HG02763 (cell line): ENCODE measurements around the gene RBM20.

ENCODE experiments used
- ATAC-seq: cut with Tn5 transposase; IDR thresholded peaks from one replicate; pipeline ENCODE4 v1.9.1; 2021; ENCODE audit warnings: mild to moderate bottlenecking, moderate library complexity; ENCODE audit not compliant: unreplicated experiment

The RBM20 gene

DNA sequence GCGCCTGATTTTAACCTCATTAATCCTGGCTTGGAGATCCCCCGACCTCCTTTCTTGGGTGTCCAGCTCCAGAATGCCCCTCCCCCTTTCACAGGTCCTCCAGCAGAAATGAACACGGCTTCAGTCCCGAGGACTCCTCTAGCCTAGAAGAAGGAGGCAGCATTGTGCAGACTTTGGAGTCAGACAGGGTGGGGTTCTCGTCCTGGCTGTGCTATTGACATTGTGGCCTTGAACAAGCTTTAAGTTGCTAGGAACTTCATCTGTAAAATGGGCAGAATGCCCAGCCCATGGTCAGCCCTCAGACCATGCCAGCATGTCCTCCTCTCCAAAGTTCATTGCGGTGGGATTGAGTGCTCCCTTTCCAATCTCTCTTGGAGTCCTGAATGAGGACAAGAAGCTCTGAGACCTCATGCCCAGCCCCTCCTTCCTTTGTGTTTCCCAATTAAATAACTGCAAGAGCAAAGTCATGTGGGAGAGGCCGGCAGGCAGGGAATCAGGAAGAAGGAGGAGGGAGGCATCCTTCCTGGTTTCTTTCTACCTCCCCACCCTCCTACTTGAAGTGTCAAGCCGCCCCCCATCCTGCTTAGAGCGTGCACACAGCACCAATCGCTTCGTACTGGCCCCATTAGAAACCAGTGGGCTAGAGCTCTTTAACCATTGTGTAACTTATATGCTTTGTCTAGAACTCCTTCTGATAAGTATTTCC, 86.4 kb downstream of the RBM20 start:
- ATAC-seq, result no peak

DNA sequence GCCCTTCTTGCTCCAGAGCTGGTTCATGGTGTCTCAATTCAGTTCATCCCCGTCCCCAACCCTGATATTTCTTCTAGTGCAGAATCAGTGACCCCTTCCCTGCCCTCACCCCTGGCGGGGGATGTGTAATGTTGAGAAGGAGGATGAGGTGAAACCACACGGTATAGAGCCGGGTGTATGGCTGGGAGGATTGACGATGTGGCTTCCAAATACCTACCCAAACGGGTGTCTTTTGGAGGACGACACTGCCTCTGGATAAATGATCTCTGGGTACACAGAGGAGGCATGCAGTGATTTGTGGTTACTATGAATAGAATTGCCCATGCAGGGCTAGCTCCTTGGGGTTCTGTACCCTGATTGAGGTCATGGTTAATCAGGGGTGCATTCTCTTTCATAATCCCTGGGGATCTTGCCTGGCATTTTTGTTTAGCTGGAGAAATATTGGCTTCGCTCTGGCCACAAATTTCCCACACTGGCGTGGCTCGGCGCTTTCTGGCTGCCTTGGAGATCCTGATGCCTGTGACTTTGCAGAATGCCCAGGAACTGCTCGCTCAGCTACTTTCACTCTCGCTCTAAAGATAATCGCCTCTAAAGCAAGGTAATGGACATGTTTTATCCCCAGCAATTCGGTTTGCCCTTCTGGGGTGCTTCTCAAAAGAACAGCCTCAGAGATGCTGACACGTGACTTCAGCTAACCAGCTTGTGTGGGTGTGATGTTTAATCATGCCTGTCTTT, 89.2 kb downstream of the RBM20 start:
- ATAC-seq, result no peak

DNA sequence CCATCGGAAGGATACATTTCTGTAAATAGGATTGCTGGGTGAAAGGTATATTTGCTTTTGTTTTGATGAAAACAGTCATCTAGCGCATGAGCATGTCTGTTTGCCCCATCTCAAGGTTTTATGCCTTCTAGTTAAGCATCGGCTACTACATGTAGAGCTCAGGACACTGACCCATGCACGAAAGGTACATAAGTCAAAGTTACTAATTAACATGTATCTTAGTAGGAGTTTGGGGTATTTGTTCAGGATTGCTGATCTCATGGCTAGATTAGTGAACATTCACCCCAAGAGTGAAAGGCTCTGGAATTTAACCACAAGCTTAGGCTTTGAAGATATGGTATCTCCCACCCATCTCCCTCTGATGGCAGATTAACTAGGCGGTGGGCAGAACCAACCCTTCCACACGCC, 91.5 kb downstream of the RBM20 start:
- no peak for ATAC-seq

DNA sequence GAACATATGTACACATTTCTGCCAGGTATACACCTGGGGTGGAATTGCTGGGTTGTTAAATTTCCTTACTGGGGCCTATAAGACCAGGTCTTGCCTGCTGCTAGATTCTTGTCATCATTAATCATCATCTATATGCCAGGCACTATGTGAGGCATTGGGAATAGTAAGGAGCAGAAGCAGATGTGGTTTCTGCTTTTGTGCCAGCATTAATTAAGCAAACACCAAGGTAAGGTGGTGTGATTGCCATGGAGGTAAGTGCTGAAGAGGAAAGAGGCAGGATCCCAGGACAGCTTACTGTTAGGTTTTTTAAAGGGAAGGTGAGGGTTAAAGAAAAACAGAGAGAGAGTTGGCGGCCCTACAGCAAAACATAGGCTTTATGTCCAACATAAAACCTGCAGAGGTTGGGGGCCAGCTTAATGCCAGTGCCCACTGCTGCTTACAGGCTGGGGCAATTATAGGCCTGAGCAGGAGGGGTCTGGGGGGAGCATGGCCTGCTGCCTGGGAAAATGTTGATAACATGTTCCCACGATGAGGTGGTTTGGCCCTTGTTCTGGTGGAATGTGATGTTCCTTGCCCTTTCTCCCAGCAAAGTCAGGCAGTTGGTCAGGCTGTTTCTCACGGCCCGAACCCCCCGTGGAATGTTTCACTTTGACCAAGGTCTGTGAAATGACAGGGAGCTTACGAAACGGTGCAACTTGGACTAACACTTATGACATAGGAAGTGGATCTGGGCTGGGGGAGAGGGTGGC, 93.9 kb downstream of the RBM20 start:
- ATAC-seq, result no peak

DNA sequence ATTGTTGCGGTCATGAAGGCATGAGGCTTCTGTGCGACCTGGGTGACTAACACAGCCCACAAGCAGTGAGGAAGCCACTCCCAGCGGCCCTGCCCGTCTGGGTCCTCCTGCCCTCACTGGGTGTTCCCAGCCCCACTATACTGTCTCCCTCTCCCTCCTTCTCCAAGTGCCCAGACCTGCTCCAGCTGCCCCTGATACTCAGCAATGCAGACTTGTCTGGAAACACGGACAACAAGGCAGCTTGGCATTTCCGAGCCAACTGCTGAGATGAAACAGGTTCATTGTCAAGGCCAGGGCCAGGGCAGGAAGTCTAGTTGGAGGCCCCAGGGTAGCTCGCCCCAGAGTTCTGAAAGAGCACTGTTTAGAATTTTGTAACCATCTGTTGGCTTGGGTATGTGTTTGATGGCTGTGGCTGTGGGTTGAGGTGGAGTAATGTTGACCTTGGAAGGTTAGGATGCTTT, 95.7 kb downstream of the RBM20 start:
- no peak for ATAC-seq

DNA sequence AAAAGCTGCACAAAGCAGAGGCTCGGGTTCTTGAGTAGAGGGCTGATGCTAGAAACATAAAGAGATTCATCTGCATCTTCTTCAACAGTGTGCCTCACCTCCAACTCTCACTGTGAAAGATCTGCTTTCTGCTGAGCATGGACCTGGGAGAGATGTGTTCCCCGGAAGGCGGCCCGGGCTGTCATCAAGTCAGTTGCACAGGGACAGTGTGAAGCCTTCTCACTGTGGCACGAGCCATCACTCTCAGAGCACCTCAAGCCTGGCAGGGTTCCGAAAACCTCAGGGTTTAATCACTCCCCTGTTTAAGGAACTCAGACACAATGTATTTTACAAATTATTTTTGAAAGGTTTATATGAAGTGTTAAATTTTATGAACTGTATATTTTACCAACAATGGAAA, 98.7 kb downstream of the RBM20 start:
- ATAC-seq, result no peak

DNA sequence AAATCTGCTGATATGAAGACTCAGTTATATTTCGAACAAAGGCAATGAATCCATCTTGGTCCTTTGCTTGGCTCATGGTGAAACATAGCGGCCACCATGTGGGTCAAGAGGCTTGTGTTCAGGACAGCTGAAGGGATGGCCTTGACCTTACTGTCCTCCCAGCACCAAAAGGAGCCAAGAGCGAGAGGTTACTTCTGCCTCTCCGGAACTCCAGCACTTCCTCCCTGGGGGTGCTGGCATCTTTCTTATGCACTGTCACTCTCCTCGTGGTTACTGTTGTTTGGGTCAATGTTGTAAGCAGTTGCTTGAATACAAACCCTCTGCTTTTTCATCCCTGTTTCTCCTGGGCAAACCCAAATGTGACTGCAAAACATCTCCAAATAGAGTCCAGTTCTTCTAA, 100.6 kb downstream of the RBM20 start:
- ATAC-seq, result no peak

DNA sequence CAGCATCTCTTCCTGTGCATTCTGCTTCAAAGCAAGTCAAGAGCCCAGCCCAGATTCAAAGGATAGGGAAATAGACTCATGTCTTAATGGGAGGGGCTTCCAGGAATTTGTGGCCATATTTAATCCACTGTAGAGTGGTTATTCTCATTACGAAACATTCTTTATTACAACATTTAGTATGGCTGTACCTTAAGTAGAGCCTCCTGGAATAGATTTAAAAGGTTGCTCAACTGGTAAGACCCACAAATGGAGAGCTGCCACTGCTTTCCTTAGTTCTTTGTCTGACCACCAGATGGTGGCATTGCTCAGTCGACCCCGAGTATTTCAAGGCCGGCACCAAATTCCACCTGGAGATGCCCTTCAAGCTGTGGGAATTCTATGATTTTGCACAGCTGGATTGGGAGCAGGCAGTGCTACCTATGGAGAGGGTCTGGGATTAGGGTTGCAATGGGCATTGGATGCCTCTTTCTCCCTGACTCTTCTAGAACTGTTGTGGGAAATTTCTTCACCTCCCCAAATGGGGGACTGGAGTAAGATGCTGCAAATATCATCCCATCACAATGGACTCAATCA, 102.2 kb downstream of the RBM20 start:
- no peak for ATAC-seq

DNA sequence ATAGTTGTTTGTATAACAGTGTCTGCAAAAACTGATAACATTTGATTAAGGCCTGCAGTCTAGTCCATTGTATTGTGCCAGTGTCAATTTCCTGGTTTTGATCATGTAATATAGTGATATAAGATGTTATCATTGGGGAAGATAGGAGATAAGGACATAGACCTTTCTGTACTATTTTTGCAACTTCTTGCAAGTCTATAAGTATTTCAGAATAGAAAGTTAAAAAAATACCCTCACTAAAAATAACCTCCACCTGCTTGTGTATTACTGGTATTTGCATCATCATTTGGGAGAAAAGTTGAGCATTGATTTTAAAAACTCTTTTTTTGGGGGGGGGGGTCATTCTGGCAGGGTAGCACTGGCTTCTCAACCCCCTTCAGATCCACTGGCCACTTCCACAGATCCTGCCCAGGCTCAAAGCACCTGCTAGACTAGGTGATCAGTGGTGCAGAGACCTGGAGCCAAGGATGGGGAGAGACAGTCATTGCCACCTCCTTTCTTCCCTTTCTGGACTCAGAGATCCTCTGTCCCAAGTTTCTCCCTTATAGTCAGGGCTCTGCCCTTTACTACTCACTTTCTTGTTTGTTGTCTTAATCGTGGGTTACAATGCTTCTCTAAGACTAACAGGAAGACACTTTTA, 103.0 kb downstream of the RBM20 start:
- ATAC-seq, result no peak

DNA sequence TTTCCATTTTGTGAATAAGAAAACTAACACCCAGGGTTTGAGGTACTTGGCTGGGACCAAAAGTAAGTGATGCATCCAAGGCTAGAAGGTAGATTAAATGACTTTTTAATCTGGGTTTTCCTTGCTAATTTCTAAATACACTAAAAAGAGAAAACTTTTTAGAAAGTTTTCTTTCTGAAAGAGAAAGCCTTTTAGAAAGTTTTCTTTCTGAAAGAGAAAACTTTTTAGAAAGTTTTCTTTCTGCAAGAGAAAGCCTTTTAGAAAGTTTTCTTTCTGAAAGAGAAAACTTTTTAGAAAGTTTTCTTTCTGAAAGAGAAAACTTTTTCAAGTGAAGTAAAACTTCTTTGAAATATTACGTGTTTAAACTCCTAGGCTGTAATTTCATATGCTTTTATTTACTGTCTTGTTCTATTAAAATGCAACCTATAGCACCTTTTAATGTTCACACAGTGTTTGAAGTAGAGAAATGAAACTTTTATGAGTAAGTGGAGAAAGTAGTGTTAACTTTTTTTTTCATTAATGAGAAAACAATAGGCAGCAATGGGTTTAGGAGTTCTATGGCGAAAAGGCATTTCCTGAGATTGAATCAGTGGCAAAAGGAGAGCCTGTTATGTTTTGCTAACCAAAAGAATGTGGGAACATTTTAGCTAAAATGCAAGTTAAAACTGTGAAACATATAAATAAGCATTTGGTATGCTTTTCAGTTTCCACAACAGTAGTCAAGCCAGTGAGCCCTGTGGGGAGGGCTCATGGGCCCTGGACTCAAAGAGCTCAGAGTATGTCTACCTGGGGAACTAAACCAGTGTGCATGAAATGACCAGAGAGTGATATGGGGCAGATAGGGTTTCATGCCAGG, 103.7 kb downstream of the RBM20 start:
- ATAC-seq, result no peak

DNA sequence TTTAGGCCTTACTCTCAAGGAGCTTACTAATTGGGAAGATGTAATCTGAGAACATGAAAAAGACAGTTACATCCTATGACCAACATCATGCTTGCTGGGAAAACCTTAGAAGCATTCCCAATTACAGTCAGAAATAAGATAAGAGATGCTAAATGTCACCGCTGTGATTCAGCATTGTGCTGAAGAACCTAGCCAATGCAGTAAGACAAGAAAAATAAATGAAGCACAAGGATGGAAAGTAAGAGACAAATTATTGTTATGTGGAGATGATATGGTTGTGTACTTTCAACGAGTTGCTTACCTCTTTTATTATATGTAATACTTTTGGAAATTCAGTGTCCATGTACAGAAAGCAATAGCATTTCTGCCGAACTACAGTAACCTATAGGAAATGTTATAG, 104.8 kb downstream of the RBM20 start:
- ATAC-seq, result no peak

DNA sequence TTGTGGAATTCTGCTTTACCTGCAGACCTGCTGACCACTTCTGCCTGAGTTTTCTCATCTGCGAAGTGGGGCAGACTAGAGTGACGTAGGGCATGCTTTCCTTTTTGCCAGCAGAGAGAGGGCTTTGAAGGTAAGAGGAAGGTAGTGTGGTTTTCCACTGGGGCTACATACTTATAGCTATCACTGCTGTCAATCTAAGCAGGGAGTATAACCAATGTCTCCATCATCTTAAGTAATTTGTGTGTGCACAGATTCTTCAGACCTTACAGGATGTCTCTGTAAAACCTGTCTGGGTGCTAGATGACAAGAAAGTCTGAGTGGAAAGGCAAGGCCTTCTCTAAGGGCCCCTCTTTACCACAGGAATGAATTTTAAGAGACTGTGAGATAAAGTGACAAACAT, 106.8 kb downstream of the RBM20 start:
- no peak for ATAC-seq

DNA sequence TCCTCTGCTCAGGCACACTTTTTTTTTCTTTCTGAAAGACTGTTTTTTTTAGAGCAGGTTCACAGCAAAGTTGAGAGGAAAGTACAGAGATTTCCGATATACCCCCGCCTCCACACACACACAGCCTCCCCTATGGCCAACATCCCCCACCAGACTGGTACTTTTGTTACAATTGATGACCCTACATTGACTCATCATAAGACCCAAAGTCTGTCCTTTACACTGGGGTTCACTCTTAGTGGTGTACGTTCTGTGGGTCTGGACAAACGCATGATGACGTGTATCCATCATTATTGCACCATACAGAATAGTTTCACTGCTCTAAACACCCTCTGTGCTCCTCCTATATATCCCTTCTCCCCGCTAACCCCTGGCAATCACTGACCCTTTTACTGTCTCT, 107.7 kb downstream of the RBM20 start:
- ATAC-seq, result no peak

DNA sequence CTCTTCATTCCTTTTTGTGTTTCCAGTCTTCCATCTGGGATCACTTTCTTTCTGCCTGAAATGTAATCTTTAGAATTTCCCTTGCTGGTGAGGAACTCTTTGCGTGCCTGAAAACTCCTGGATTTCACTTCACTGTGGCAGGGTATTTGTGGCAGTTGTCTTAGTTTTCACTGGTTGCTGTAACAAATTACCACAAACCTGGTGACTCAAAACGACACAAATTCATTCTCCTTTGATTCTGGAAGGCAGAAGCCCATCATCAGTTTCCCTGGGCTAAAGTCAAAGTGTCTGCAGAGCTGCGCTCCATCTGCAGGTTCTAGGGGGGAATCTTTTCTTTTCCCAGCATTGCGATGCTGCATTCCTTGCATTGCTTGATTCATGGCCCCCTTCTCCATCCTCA, 109.3 kb downstream of the RBM20 start:
- ATAC-seq, result no peak

DNA sequence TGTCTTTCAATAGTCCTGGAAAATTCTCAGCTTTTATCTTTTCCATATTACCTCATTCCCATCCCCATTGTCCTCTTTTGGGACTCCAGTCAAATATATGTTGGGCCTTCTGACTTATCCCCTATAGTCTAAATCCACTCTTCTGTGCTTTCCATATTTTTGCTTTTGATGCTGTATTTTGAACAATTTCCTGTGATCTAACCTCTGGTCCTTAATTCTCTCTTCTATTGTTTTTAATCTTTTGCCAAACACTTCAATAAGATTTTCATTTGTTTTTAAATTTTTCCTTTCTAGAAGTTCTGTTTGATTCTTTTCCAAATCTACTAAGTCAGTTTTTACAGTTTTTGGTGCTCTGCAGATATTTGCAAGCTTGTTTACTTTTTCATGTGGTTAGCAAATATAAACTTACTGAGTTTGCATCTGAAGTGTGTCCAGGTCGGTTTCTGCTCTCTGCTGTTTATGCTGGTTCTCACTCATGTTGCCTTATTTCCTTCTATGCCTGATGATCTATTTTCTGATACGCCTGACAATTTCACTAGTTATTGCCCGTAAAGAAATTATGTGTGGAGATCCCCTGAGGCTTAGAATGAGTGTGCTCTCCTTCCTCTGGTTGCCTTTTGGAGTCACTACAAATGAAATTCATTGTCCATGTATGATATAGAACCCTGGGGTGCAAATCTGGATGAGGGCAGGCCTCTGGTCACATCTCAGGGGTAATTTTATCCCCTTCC, 110.4 kb downstream of the RBM20 start:
- ATAC-seq, result no peak

DNA sequence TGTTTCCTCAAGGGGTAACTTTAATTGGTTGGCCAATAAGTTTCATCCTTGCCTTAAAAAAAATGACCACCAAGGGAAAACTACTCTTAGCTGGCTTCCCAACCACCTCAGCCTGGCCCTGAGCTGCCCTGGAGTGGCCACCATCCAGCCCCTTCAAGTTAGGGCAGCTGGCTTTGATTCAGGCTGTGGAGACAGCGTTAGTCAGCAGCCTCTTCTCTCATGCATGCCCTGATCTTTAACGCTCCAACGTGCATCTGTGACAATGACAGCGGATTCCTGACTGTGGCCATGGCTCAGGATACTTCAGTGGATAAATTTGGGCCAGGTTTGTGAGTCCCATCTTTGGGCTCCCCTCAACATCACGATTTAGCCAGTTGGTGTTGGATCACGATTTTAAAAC, 111.6 kb downstream of the RBM20 start:
- ATAC-seq, result no peak

DNA sequence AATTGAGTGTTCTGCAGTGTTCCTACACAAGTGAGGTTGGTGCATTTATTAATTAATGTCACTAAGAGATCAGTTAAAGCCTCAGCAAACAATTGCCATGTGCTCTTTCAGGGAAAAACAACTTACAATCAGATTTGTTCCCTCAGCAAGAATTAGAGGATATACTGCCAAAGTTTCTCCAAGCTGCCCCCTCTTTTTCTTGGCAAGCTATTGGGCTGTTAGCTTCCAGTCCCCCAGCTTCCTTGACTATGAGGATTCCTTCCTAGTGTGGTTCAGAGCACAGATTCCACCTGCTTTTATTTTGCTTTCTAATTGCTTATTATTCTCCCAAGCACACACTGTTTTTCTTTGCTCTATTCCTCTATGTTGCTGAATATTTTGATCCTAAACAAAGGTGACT, 112.7 kb downstream of the RBM20 start:
- ATAC-seq, result no peak

DNA sequence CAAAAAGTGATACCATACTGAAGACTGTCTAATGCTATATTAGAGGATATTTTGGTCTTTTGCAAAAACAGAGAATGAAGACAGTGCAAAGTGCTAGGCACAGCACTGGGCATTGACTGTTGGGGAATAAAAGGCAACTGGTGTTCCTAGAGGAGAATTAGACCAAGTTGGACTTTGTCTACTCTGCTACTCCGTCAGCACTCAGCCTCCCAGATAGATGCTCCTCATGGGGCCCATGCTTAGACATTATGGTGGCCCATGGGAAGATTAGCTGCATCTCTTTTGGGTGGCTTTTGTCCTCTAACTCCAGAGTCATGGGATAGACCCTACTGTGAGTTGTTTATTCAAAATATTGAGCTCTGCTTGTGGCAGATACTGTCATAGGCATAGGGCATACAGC, 113.5 kb downstream of the RBM20 start:
- no peak for ATAC-seq

DNA sequence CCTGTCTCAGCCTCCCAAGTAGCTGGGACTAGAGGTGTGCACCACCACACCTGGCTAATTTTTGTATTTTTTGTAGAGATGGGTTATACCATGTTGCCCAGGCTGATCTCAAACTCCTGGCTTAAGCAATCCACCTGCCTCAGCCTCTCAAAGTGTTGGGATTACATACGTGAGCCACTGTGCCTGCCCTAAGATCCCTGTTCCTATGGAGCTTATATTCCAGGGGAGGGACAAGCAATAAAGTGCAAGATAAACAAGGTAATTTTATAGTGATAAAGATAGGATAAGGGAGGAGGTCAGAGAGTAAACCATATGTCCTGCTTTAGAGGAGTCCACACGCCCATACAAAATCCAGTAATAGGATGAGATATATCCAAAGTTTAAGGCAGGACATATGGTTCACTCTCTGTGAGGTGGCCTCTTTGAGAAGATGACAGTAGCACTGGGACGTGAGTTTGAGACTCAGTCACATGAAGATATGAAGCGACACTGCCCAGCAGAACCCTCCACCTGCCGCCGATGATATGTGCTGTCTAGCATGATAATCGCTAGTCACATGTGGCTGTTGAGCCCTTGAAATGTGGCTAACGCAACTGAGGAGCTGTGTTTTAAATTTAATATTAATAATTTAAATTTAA, 114.1 kb downstream of the RBM20 start:
- ATAC-seq, result no peak
